A172 (cell line): Measurements from ENCODE around the gene EXD3. TPM values are rescaled to one million over a fixed set of nuclear protein-coding genes. Genes with fewer than 3 reads are reported as not detected.
"Not testable (repeated sequence)": the region's sequence is repeated elsewhere in the genome, so short reads cannot be mapped to it uniquely, and the experiment has no call there.

Source experiments
- DNase-seq: peaks from one replicate; pipeline ENCODE4 v3.0.0-alpha.2; 2015; ENCODE audit warnings: low spot score
- total RNA-seq: library from RNA; depleted of rRNA; stranded (reverse); fragments of >200 nt; shearing (Covaris generic); gene quantifications from 2 replicates; pipeline ENCODE4 v1.2.3, GENCODE V29; 2014

EXD3 gene
- total RNA-seq, 1 experiment from 2014 or later, result 3.4 TPM

DNA sequence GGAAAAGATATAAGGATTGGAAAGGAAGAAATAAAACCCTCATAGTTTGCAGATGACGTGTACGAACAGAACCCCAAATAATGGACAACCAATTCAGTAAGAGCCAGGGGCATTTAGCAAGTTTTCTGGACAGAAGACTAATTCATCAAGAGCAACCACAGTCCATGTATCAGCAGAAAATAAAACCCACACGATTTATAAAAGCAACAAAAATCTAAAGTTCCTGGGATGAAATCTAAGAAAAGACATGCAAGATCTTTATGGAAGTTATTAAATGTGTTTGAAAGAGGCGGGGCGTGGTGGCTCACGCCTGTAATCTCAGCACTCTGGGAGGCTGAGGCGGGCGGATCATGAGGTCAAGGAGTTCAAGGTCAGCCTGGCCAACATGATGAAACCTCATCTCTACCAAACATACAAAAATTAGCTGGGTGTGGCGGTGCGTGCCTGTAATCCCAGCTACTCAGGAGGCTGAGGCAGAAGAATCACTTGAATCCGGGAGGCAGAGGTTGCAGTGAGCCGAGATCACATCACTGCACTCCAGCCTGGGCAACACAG lies 83.0 kb downstream of the EXD3 start:
- not testable (repeated sequence) for DNase-seq

DNA sequence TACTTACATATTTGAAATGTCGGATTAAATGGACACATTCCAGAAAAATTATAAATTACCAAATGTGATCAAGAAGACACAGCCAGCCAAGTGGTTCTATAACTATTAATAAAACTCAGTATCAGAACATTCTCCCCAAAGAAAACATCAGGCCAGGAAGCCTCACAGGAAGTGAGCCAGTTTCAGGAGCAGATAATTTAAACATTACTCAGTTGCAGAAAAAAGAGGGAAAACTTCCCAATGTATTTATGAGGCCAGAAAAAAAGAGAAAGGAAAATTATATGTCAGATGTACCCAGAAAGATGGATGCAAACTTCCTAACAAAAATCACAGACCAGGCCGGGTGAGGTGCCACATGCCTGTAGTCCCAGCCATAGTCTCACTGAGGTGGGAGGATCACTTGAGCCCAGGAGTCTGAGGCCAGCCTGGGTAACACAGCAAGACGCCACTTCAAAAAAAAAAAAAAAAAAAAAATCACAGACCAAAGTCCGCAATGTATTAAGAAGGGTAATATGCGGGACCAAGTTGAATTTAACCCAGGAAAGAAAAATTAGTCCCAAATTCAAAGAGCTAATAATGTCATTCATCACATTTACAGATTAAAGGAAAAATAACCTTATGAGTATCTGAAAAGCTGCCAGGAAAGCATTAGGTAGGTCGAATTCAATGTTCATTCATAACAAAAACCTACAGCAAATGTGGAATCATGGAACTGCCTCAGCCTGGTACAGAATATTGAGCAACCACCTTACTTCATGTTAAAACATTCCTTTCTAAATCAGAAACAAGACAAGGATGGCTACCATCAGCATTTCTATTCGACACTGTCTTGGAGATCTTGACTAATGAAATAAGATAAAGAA lies 83.7 kb downstream of the EXD3 start:
- peak; percentile 18 for DNase-seq

DNA sequence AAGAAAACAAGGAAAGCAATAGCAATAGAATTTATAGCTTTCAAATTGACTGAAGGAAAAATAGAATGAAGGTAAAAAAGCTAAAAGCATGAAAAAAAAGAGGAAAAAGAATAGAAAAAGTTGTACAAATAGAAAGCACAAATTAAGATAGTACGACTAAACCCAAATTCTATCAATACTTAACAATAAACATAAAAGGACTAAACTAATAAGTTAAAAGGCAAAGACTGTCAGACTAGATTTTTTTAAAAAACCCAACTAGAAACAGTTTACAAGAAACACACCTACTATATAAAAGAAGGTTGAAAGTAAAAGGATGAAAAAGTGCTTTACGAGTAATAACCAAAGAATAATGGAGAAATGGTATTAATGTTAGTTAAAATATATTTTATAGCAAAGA lies 86.2 kb downstream of the EXD3 start:
- no peak for DNase-seq

GRCh38 chr9:137333016-137333671 lies 89.8 kb downstream of the EXD3 start:
- DNase-seq, result peak; percentile 79

- DNase-seq, result no peak
Observed at GRCh38 chr9:137331929-137332328, 91.0 kb downstream of the EXD3 start.

DNA sequence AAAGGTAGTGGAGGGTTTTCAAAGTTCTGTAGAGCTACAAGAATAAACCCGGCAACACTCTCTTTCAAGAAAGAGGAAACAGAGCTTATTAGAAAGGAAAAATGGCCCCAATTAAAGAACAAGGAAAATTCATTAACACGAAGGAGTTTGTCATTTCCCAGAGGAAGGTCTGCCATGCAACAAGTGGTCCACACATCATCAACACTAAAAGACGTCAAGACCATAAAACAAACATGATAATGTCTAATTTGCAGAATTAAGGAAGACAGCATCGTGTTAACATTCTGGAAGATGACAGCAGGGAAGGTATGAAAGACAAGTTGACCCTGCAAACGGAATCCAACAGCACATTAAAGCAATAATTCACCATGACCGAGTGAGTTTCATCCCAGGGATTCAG lies 92.3 kb downstream of the EXD3 start:
- DNase-seq, result no peak

DNA sequence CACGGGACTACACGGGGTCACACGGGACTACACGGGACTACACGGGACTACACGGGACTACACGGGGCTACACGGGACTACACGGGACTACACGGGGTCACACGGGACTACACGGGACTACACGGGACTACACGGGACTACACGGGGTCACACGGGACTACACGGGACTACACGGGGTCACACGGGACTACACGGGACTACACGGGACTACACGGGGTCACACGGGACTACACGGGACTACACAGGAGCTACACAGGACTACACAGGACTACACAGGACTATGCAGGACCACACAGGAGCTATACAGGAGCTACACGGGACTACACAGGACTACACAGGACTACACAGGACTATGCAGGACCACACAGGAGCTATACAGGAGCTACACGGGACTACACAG lies 93.4 kb downstream of the EXD3 start:
- not testable (repeated sequence) for DNase-seq

DNA sequence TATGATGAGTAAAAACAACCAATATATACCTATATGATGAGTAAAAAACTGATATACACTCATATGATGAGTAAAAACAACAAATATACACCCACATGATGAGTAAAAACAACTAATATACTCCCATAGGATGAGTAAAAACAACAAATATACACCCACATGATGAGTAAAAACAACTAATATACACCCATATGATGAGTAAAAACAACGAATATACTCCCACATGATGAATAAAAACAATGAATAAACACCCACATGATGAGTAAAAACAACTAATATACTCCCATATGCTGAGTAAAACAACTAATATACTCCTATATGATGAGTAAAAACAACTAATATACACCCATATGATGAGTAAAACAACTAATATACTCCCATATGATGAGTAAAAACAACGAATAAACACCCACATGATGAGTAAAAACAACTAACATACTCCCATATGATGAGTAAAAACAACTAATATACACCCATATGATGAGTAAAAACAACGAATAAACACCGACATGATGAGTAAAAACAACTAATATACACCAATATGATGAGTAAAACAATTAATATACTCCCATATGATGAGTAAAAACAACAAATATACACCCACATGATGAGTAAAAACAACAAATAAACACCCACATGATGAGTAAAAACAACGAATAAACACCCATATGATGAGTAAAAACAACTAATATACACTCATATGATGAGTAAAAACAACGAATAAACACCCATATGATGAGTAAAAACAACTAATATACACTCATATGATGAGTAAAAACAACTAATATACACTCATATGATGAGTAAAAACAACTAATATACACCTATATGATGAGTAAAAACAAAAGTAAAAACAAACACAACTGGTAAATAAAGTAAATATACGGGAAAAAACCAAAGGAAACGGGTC lies 95.1 kb downstream of the EXD3 start:
- DNase-seq, result not testable (repeated sequence)

DNA sequence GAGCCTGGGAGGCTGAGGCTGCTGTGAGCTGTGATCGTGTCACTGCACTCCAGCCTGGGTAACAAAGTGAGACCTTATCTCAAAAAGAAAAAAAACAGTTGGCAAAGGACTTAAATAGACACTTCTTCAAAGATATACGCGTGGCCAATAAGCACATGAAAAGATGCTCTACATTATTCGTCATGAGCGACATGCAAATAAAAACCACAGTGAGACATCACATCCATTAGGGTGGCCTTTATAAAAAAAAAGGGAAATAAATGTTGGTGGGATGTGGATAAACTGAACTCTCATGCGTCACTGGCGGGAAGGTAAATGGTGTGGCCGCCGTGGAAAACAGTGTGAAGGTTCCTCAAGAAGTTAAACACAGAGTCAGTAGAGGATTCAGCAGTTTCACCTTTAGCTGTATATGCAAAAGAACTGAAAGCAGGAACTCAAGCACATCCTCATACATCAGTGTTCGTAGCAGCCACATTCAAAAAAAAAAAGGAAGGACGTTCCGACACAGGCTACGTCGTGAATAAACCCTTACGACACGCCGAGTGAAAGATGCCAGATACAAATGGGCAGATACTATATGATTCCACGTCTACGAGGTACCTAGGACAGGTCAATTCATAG lies 96.4 kb downstream of the EXD3 start:
- no peak for DNase-seq

DNA sequence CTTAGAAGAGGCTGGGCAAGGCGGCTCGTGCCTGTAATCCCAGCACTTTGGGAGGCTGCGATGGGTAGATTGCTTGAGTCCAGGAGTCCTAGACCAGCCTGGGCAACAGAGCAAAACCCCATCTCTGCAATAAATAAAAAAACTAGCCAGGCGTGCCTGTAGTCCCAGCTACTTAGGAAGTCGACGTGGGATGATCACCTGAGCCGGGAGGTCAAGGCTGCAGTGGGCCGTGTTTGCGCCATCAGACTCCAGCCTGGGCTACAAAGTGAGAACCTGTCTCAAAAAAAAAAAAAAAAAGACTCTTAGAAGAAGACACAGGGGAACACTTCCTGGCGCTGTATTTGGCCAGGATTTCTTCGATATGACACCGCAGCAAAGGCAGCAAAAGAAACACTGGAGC lies 97.2 kb downstream of the EXD3 start:
- DNase-seq, result no peak

DNA sequence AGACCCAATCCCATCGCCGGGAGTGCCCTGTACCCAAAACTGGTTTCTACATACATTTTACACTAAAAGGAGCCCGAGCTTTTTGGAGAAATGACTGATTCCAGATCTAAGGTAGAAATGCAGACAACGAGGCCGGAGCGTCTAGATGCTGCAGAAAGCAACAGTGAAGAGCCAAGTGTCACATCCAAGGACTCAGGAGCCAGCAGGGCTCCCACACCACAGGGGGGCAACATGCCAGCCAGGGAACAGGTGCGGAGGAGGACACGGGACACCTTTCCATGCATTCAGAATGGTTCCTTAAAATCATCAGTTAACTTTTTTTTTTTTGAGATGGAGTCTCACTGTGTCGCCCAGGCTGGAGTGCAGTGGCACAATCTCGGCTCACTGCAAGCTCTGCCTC lies 97.8 kb downstream of the EXD3 start:
- DNase-seq, result no peak

- DNase-seq, result no peak
Observed at GRCh38 chr9:137323531-137324331, 99.2 kb downstream of the EXD3 start.

DNA sequence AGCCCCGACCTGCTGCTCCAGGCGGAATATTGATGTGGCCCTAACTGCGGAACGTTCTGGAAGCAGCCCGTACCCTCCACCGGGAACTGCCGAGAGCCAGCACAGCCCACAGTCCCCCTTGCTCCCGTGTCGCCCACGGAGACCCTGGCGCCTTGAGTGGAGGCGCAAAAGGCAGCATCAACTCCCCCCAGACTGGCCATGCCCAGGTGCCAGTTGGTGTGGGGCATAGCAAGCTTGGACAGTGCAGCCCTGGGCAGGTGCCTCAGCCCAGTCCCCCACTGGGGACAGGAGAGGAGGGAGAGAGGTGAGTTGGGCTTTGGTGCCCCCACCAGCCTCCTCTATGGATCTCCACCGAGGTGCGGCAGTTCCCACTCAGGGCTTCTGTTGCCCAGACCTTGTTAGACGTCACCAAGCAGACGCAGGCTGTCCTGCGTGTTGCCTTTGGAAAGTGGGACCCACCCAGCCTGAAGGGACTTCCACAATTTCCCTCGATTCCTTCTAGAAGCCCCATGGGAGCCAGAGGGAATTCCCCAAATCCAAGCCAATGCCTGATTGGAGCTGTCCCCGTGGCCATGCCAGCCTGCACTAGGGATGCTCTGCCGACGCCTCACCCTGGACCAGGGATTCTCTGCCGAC lies 101.1 kb downstream of the EXD3 start:
- DNase-seq, result no peak

DNA sequence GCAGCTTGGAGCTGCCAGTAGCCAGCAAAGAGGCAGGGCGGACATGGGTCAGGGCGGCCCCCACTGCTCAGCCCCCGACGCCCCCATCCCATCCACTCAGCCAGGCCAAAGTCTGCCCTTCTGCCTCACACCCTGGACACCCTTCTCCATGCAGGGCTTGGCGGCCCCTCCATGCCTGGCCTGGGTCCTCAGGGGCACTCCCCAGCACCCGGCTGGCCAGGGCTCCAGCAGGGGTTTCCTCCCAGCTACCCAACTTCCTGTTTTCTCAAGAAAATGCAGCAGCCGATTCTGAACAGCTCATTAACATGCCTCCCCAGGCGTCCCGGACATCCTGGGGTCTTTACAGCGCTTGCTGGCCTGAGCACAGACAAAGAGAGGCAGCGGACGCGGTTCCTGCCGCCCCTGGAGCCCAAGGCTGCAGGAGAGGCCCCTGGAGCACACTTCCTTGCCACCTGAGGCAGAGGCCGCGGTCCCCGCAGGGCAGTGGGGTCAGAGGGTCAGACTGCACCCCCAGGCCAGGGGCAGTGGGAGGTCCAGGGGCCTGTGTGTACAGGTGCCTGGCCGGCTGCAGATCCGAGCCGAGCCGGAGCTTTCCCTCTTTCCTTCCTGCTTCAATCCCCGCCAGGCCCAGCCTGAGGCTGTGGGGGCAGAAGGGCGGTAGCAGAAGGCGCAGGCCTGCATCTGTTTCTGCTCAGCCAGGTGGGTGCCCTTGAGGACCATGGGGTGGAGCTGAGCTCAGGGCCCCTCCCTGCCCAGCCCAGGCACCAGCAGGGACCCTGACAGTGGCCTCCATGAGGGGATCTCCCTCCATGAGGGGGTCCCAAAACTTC lies 102.2 kb downstream of the EXD3 start:
- DNase-seq, result no peak

GRCh38 chr9:137319739-137320551 lies 103.0 kb downstream of the EXD3 start:
- no peak for DNase-seq

- DNase-seq, result no peak
Observed at GRCh38 chr9:137319011-137319738, 103.8 kb downstream of the EXD3 start.

GRCh38 chr9:137318602-137319001 lies 104.4 kb downstream of the EXD3 start:
- DNase-seq, result no peak
